Measurements from ENCODE around the gene SEL1L2.

Gene SEL1L2

GRCh38 chr20:13810446-13810845 is 180.0 kb downstream of the SEL1L2 start:
- Histone ChIP-seq H3K36me3 (ENCODE audit: control insufficient read depth, insufficient read depth, low read length) (peaks cover 27% of the 10 kb centered on the region), H3K4me3 (replicated peaks; ENCODE audit: low read depth, low read length) (no peak overlapping the region), H3K27me3 (replicated peaks; ENCODE audit: control insufficient read depth, insufficient read depth, low read length) (no peaks in the 10 kb centered on the region)
- TF ChIP-seq CTCF (IDR thresholded peaks at IDR 0.05; ENCODE audit: insufficient read depth, low read length, poor library complexity, severe bottlenecking), result no peak
- no peak for DNase-seq (ENCODE audit: extremely low read depth, insufficient read length)

- Histone ChIP-seq H3K4me3 (replicated peaks; ENCODE audit: low read depth, low read length) (no peak overlapping the region), H3K36me3 (ENCODE audit: control insufficient read depth, insufficient read depth, low read length) (peaks cover 24% of the 10 kb centered on the region), H3K27me3 (replicated peaks; ENCODE audit: control insufficient read depth, insufficient read depth, low read length) (no peaks in the 10 kb centered on the region)
- TF ChIP-seq CTCF (IDR thresholded peaks at IDR 0.05; ENCODE audit: insufficient read depth, low read length, poor library complexity, severe bottlenecking), result no peak
- no peak for DNase-seq (ENCODE audit: extremely low read depth, insufficient read length)
Measured at GRCh38 chr20:13809855-13810254, 180.6 kb downstream of the SEL1L2 start.

- no peak for DNase-seq (ENCODE audit: extremely low read depth, insufficient read length)
- no peak for TF ChIP-seq CTCF (IDR thresholded peaks at IDR 0.05; ENCODE audit: insufficient read depth, low read length, poor library complexity, severe bottlenecking)
- Histone ChIP-seq H3K36me3 (ENCODE audit: control insufficient read depth, insufficient read depth, low read length) (peaks cover 21% of the 10 kb centered on the region), H3K4me3 (replicated peaks; ENCODE audit: low read depth, low read length) (no peak overlapping the region), H3K27me3 (replicated peaks; ENCODE audit: control insufficient read depth, insufficient read depth, low read length) (no peaks in the 10 kb centered on the region)
Measured at GRCh38 chr20:13809373-13809772, 181.0 kb downstream of the SEL1L2 start.

- TF ChIP-seq CTCF (IDR thresholded peaks at IDR 0.05; ENCODE audit: insufficient read depth, low read length, poor library complexity, severe bottlenecking), result no peak
- Histone ChIP-seq H3K36me3 (ENCODE audit: control insufficient read depth, insufficient read depth, low read length) (peaks cover 13% of the 10 kb centered on the region), H3K27me3 (replicated peaks; ENCODE audit: control insufficient read depth, insufficient read depth, low read length) (no peaks in the 10 kb centered on the region), H3K4me3 (replicated peaks; ENCODE audit: low read depth, low read length) (no peak overlapping the region)
- no peak for DNase-seq (ENCODE audit: extremely low read depth, insufficient read length)
Measured at GRCh38 chr20:13800728-13801134, 189.7 kb downstream of the SEL1L2 start.

GRCh38 chr20:13799974-13800373 is 190.4 kb downstream of the SEL1L2 start:
- Histone ChIP-seq H3K4me3 (replicated peaks; ENCODE audit: low read depth, low read length) (no peak overlapping the region), H3K36me3 (ENCODE audit: control insufficient read depth, insufficient read depth, low read length) (peaks cover 16% of the 10 kb centered on the region), H3K27me3 (replicated peaks; ENCODE audit: control insufficient read depth, insufficient read depth, low read length) (no peaks in the 10 kb centered on the region)
- no peak for TF ChIP-seq CTCF (IDR thresholded peaks at IDR 0.05; ENCODE audit: insufficient read depth, low read length, poor library complexity, severe bottlenecking)
- DNase-seq (ENCODE audit: extremely low read depth, insufficient read length), result no peak

All from GM06990 (cell line).